GM13977 (cell line): ENCODE results near the gene ANKS1A.

Experiments
- DNase-seq: peaks from one replicate; pipeline ENCODE4 v3.0.0; 2012; ENCODE audit warnings: low spot score
- in situ Hi-C: fragments of 300-500 bp; cut with MboI; formaldehyde crosslinking; loops from one replicate; pipeline ENCODE4 v1.12.0; 2022; ENCODE audit warnings: low sequenced_read_pairs, low pct_unique_long_range_greater_than_20kb, mixed read lengths, inconsistent platforms; ENCODE audit not compliant: unreplicated experiment
- TF ChIP-seq, protein P1 (sequence below): IDR thresholded peaks from 2 replicates; pipeline ENCODE4 v1.5.1; 2012; ENCODE audit warnings: mild to moderate bottlenecking, control low read depth; ENCODE audit not compliant: insufficient read depth; ENCODE audit errors: extremely low read depth, missing control alignments

The ANKS1A gene

DNA sequence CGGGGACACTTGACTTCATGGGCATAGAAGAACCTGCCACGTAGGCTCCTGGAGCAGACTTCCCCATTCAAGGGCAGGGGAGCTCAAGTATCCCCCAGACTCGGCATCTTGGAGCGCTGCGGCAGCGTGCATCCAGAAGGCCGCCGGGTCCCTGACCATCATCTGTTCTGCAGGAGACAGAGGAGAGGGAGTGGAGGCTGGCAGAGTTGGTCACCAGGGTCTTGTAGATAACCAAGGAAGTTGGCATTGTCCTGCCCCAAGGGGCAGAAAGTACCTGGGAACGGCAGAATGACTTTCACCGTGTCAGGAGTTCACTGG is 169.3 kb downstream of the ANKS1A start:
- DNase-seq: no peak
- in situ Hi-C loops: no loop called here
- TF ChIP-seq, protein P1, sequence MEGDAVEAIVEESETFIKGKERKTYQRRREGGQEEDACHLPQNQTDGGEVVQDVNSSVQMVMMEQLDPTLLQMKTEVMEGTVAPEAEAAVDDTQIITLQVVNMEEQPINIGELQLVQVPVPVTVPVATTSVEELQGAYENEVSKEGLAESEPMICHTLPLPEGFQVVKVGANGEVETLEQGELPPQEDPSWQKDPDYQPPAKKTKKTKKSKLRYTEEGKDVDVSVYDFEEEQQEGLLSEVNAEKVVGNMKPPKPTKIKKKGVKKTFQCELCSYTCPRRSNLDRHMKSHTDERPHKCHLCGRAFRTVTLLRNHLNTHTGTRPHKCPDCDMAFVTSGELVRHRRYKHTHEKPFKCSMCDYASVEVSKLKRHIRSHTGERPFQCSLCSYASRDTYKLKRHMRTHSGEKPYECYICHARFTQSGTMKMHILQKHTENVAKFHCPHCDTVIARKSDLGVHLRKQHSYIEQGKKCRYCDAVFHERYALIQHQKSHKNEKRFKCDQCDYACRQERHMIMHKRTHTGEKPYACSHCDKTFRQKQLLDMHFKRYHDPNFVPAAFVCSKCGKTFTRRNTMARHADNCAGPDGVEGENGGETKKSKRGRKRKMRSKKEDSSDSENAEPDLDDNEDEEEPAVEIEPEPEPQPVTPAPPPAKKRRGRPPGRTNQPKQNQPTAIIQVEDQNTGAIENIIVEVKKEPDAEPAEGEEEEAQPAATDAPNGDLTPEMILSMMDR: no peak

DNA sequence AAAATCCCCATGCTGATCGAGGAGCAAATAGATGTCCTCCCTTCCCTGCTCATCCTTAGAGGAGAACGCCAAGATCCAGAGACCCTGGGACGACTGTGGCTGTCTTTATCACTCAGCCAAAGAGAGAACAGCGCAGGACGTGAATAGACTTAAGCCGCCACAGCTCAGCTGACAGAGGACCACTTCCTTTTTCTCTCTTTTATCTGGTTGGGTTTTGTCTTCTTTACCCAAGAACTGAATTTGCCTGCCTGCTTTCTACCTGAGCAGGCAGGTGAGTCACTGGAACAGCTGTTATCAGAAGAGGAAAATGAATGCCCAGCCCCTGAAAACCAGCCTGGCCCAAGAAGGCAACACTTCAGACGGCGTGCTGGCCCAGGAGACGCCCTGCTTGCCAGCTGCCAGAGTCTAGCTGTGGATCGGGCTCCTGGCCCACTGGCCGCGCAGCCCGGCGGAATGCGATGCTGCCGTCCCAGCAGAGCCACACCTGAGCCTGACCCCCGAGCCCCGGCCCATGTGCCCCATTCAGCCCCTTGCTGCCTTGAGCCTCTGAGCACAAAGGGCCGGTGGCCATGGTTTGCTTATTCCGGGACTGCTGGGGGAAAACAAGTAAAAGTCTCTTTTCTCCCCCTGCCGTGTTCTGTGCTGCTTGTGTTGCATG is 169.9 kb downstream of the ANKS1A start:
- DNase-seq: no peak
- in situ Hi-C loops: no loop called here
- TF ChIP-seq, protein P1: no peak

DNA sequence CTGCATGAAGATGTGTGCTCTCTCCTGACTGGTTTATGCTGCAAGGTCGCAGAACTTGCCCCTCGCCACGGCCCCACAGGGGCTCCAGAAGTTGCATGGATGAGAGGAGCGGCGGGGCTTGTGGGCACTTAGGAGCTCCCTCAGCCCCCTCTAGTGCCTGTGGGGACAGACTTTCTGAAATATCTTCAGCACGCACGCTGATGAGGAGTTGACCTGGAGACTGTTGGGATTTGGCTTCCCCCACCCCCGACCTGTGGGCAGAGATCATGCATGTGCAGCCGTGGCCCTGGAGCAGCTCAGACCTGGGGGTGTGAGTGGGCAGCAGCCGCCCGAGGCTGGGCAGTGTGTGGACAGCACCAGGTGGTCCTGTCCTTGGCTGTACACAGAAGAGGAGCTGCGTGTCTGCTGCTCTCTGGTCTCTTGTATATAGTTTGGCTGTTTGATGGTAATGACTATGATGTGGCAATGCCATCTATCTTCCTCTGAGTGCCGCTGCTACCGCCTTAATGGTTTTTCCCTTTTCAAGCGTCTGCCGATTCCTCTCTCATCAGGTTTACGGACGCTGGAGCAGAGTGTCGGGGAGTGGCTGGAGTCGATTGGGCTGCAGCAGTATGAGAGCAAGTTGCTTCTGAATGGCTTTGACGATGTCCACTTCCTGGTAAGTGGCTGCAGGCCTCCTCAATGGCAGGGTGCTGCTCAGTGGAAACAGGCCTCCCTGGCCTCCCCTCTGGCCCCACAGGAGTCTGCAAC is 170.7 kb downstream of the ANKS1A start:
- TF ChIP-seq, protein P1: no peak
- in situ Hi-C loops: no loop called here
- DNase-seq: no peak

DNA sequence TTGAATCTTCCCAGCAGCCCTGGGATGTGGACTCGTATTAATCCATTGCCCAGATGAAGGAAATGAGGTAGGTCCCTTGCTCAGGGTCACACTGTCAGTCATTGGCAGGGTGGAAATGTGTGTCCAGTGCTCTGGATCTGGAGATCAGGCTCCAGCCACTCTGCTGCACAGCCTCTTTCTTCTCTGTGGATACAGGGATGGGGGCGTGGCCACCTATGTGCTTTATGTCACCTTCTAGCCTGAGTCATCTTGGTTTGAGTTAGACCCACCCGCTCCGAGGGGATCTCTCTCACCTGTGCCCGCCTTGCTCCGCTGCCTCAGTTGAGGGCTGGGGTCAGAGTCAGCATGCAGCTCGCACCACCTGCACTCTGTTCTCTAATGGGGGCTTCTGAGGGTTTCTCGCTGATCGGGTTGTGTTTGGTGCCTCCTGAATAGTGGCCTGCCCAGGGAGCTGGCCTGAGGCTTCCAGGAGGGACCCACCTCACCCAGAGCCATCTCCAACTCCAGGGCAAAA is 172.1 kb downstream of the ANKS1A start:
- no peak for DNase-seq
- in situ Hi-C loops: no loop called here
- TF ChIP-seq, protein P1: no peak

DNA sequence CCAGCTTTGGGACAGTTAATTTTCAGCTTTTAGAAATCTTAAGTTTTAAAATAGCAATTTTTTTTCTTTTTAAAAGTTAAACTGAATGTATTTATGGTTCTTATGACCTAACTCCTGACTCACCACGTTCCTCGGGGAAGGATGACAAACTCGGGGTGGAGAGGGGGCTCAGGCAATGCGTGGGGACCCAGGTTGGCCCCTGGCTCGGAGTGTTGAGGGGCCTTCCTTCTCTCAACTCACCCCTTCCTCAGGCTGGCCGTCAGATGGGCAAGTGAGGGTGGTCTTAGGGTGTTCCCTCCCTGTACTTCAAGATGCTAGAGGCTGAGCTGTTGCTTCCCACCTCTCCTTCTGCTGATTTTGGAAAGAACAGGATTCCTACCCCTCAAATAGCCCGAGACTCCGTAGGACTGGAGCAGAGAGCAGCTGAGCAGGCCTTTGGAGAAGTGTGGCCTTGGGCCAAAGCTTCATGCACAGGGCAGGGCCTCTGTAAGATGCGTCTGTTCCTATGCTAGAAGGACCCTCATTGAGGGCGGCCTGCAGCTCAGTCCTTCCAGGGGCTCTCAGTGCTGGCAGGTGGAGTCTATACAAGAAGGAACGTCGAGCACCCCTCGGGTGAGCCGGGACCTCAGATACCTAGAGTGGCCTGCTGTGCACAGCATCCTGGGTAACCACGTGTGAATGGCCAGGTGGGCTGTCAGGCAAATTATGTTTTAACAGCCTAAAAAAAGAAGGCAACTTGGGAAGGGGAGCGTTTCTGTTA is 172.8 kb downstream of the ANKS1A start:
- TF ChIP-seq, protein P1: no peak

DNA sequence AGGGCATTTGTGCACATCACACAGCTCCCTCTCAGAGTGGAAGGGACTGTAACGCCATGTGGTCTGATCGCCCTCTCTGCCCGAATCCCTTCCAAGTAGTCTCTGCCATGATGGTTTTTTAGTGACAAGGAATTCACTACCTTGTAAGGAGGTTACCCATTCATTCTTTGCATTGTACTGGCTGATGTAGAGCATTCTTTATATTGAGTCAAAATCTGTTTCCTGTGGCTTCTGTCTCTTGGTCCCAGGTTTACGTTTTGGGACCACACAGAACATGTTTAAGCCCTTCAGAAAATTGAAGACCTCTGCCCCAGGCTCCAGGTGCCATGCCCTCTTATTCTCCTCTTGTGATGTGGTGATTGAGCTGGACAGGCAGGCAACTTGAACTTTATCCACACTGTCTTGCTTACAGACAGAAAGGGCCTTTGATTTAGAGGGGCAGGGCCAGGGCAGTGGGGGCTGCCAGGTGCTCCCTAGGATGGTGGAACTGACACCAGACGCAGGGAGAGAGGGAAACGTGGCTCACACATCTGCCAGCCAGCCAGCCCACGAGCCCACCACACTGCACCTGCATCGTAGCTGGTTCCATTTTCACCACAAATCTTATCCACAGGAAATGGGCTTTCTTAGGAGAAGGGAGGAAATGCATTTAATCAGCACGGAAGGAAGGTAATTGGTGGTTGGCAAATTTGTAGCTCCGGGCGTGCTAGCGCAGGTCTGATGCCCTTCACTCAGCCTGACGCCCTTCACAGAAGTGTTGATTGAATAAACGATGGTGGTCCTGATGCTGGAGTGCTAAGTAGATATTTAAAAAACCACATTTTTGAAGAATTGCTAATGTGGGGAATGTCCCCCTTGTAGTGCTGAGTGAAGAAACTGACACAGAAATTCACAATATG is 173.9 kb downstream of the ANKS1A start:
- in situ Hi-C loops: no loop called here
- TF ChIP-seq, protein P1: no peak
- peak; percentile 12 for DNase-seq

More for the DNA sequence above, 172.8 kb downstream of the ANKS1A start:
- in situ Hi-C loops: no loop called here
- no peak for DNase-seq
